ENCODE results near the gene HNRNPU.

Gene HNRNPU

GRCh38 chr1:244862354-244862698 lies 2.0 kb downstream of the HNRNPU start:
- DNase-seq = peak; percentile 61

- DNase-seq = peak; percentile 27
Observed at GRCh38 chr1:244861683-244862082, 2.7 kb downstream of the HNRNPU start.

- peak; percentile 22 for DNase-seq
Observed at GRCh38 chr1:244860914-244861610, 3.3 kb downstream of the HNRNPU start.

GRCh38 chr1:244860078-244860477 lies 4.3 kb downstream of the HNRNPU start:
- no peak for DNase-seq

- no peak for DNase-seq
Observed at GRCh38 chr1:244858357-244858756, 6.0 kb downstream of the HNRNPU start.

- DNase-seq = no peak
Observed at GRCh38 chr1:244857761-244858160, 6.6 kb downstream of the HNRNPU start.

- no peak for DNase-seq
Observed at GRCh38 chr1:244854865-244855578, 9.3 kb downstream of the HNRNPU start.

- no peak for DNase-seq
Observed at GRCh38 chr1:244854166-244854565, 10.2 kb downstream of the HNRNPU start.

GRCh38 chr1:244852694-244853093 lies 11.6 kb downstream of the HNRNPU start:
- DNase-seq = no peak

GRCh38 chr1:244851546-244852231 lies 12.7 kb downstream of the HNRNPU start:
- DNase-seq = no peak

- no peak for DNase-seq
Observed at GRCh38 chr1:244850896-244851295, 13.4 kb downstream of the HNRNPU start.

GRCh38 chr1:244850099-244850852 lies 14.1 kb downstream of the HNRNPU start:
- no peak for DNase-seq

- no peak for DNase-seq
Observed at GRCh38 chr1:244849189-244849866, 15.0 kb downstream of the HNRNPU start.

GRCh38 chr1:244846653-244847052 lies 17.7 kb downstream of the HNRNPU start:
- DNase-seq = no peak

GRCh38 chr1:244844155-244845121 lies 19.9 kb downstream of the HNRNPU start:
- DNase-seq = no peak

GRCh38 chr1:244843148-244843978 lies 21.0 kb downstream of the HNRNPU start:
- no peak for DNase-seq

- no peak for DNase-seq
Observed at GRCh38 chr1:244841273-244841927, 22.9 kb downstream of the HNRNPU start.

GRCh38 chr1:244840219-244840794 lies 24.0 kb downstream of the HNRNPU start:
- peak; percentile 25 for DNase-seq

- DNase-seq = peak; percentile 24
Observed at GRCh38 chr1:244839656-244840055, 24.7 kb downstream of the HNRNPU start.
